GM18909 (cell line): ENCODE data around the gene USP14.
"Not testable (repeated sequence)": the region's sequence is repeated elsewhere in the genome, so short reads cannot be mapped to it uniquely, and the experiment has no call there.

Experiments used
- ATAC-seq: cut with Tn5 transposase; IDR thresholded peaks from one replicate; pipeline ENCODE4 v1.9.1; 2021; ENCODE audit warnings: mild to moderate bottlenecking; ENCODE audit not compliant: unreplicated experiment, poor library complexity

Gene USP14

GRCh38 chr18:158128-159036 is at the start of gene USP14:
USP14 (plus strand) TSS chr18:158557; CDS start chr18:158699, 142 bp downstream.
- peak; percentile 93 for ATAC-seq

GRCh38 chr18:108665-109063 is 49.7 kb upstream of the USP14 start:
- peak; percentile 13 for ATAC-seq

- peak; percentile 22 for ATAC-seq
Measured at GRCh38 chr18:109130-109921, 49.0 kb upstream of the USP14 start.

- not testable (repeated sequence) for ATAC-seq
Measured at GRCh38 chr18:109922-110261, 48.5 kb upstream of the USP14 start.

- ATAC-seq = not testable (repeated sequence)
Measured at GRCh38 chr18:110351-111201, 47.8 kb upstream of the USP14 start.

GRCh38 chr18:111306-112014 is 46.9 kb upstream of the USP14 start:
- ATAC-seq = no peak

GRCh38 chr18:112015-112733 is 46.2 kb upstream of the USP14 start:
- ATAC-seq = not testable (repeated sequence)

GRCh38 chr18:120539-121260 is 37.7 kb upstream of the USP14 start:
- not testable (repeated sequence) for ATAC-seq

GRCh38 chr18:135045-135444 is 23.3 kb upstream of the USP14 start:
- no peak for ATAC-seq

GRCh38 chr18:136433-136832 is 21.9 kb upstream of the USP14 start:
- no peak for ATAC-seq

GRCh38 chr18:137327-137726 is 21.0 kb upstream of the USP14 start:
- ATAC-seq = no peak

- ATAC-seq = no peak
Measured at GRCh38 chr18:140670-141266, 17.6 kb upstream of the USP14 start.

GRCh38 chr18:142624-143296 is 15.6 kb upstream of the USP14 start:
- ATAC-seq = not testable (repeated sequence)

GRCh38 chr18:148841-149240 is 9.5 kb upstream of the USP14 start:
- ATAC-seq = no peak

GRCh38 chr18:154151-154550 is 4.2 kb upstream of the USP14 start:
- no peak for ATAC-seq

GRCh38 chr18:155688-156087 is 2.7 kb upstream of the USP14 start:
- ATAC-seq = no peak

GRCh38 chr18:156514-157230 is 1.7 kb upstream of the USP14 start:
- ATAC-seq = no peak
